Right cardiac atrium (tissue), 5 donors: ENCODE results near the gene PANK1. TPM values are rescaled to one million over a fixed set of nuclear protein-coding genes. Genes with fewer than 3 reads are reported as not detected.

ENCODE experiments used
- ATAC-seq, 2 donors: fragments of 200-7000 bp; cut with Tn5 transposase; one replicate each; pipeline versions ENCODE4 v1.8.0 to v1.9.1; 2020; ENCODE audit warnings: moderate library complexity in 2 of 2, mild to moderate bottlenecking in 1 of 2
- DNase-seq, 3 donors: peaks; one replicate each; pipeline ENCODE4 v3.0.0-alpha.2; 2020
- H3K27ac ChIP-seq: one replicate; pipeline ENCODE4 v1.5.1; 2013; ENCODE audit warnings: mild to moderate bottlenecking, low read length, control low read depth, moderate library complexity
- H3K27me3 ChIP-seq: one replicate; pipeline ENCODE4 v1.6.1; 2013; ENCODE audit not compliant: control insufficient read depth, insufficient read depth
- H3K4me1 ChIP-seq: one replicate; pipeline ENCODE4 v1.6.1; 2013; ENCODE audit warnings: low read length; ENCODE audit not compliant: control insufficient read depth, insufficient read depth
- H3K4me3 ChIP-seq: one replicate; pipeline ENCODE4 v1.5.1; 2013; ENCODE audit warnings: low read length, control low read depth
- H3K9me3 ChIP-seq: one replicate; pipeline ENCODE4 v1.6.1; 2013; ENCODE audit warnings: low read length; ENCODE audit not compliant: control insufficient read depth
- WGBS: extraction: QIAGEN DNeasy Blood & Tissue Kit; methylation state at CpG from one replicate; pipeline ENCODE4 v1.1.7; 2013; 5-methylcytosine and 5-hydroxymethylcytosine counted together
- intact Hi-C, 4 donors: fragments of 100-400 bp; cut with DNase I; formaldehyde crosslinking; loops; one replicate each; pipeline versions ENCODE4 v1.11.0 to v1.14.0; 2022 to 2023
- polyA plus RNA-seq: library from polyadenylated mRNA; stranded (reverse); fragments of 200-250 nt; gene quantifications from one replicate; pipeline ENCODE4 v1.2.3, GENCODE V29; 2013
- total RNA-seq, 4 donors: library from RNA; stranded (reverse); fragmentation: NEBNext Ultra II Directional; extraction: Animal tissue kit (Norgen Biotek cat#: 25700); gene quantifications; one replicate each; pipeline ENCODE4 v1.2.1, GENCODE V29; 2021
- donor health status: healthy with polysubstance abuse.
- donor health status: DM: no; HTN: yes; CAD: no.
- donor health status: DM: no; HTN: no; CAD: no.
- donor health status: DM: no; HTN: yes; CAD: no; lungs with severe emphysema.
- donor health status: DM: yes; HTN: yes; CAD: no.

PANK1 gene
- total and polyA plus RNA-seq, 5 donors: 5.0 to 14.0 (median 12.7) TPM

DNA sequence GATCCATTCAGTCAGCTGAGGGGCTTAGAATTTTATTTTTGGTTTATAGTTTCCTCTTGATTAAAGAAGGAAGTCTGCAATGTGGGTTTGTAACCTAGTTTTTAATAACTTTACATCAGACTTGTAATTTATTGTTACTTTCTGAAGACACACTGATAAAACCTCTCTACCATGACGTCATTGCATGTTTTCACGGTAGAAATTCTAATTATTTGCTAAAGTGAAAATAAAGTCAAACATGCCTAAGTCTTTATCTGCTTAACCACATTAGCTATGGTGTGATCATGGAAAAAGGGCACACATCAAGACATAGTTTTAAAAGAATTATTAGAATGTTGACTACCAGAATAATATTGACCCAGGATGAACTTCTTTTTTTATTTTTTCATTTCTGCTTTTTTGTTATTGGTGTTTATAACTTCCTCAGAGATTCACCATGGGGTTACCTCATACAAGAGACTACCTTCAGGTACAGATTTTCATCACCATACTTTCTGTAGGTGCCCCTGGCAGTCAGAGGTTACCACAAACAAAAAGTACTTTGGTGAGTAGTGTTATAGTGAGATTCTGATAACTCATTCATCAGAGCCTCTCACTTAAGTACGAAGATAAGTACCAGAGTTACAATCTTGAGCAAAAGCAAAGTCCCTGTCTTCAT, 7.0 kb upstream of the PANK1 start:
- Histone ChIP-seq H3K4me1 (peaks cover 3% of the 10 kb centered on the region), H3K27me3 (no peaks in the 10 kb centered on the region), H3K27ac (no peak overlapping the region), H3K4me3 (no peak overlapping the region), H3K9me3 (no peaks in the 10 kb centered on the region)
- ATAC-seq: no peak
- DNase-seq: no peak
- intact Hi-C loops: no loop called here
- 61% methylated on average over 3 of the region's 3 CpGs for WGBS

DNA sequence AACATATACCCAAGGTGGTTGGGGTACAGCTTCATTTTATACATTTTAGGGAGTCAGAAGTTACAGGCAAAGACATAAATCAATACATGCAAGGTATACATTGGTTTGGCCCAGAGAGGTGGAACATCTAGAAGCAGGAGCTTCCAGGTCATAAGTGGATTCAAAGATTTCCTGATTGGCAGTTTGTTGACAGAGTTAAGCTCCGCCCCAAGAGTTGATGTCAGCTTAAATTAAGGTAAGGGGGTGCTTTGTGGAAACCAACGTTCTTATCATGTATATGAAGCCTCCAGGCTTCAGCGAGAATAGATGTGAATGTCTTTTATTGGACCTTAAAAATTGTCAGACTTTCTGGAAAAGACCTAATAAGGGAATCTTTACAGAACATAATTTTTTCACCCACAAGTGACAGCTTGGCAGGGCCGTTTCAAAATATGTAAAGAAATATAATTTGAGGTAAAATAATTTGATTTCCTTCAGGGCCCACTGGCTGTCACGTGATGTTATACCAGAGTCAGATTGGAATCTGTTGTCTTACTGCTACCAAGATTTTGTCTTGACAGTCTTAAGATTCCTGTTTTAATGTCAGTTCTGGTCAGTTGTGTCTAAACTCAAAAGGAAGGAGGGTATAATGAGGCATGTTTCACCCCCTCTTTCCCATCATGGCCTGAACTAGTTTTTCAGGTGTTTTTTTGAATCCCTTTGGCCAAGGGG, 6.3 kb upstream of the PANK1 start:
- Histone ChIP-seq H3K9me3 (no peaks in the 10 kb centered on the region), H3K4me1 (peaks cover 3% of the 10 kb centered on the region), H3K4me3 (no peak overlapping the region), H3K27ac (no peak overlapping the region), H3K27me3 (no peaks in the 10 kb centered on the region)
- no peak for DNase-seq
- intact Hi-C loops: no loop called here
- WGBS: 73% methylated on average over 5 of the region's 5 CpGs
- ATAC-seq: no peak

DNA sequence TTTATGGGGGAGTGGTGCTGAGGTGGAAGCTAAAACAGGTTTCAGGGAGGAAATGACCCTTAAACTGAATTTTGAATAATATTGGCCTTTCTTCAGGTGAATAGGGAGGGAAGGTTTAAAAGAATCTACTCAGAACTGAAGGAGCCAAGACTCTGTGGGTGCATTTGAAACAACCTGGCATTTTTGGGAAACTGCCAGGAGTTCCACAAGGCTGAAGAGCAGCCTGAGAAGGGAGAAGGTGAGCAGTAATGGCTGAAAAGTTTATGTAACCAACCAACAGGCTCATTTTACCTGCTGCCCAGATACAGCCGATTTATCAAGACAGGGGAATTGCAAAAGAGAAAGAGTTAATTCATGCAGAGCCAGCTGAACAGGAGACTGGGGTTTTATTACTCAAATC, 4.0 kb upstream of the PANK1 start:
- intact Hi-C loops: no loop called here
- no peak overlapping the region for H3K4me3 ChIP-seq
- peaks cover 3% of the 10 kb centered on the region for H3K4me1 ChIP-seq
- no peak overlapping the region for H3K27ac ChIP-seq
- DNase-seq (no peak), ATAC-seq (no peak)
- H3K9me3 ChIP-seq: no peaks in the 10 kb centered on the region
- H3K27me3 ChIP-seq: no peaks in the 10 kb centered on the region
- WGBS: 92% methylated on average over 1 of the region's 1 CpG

DNA sequence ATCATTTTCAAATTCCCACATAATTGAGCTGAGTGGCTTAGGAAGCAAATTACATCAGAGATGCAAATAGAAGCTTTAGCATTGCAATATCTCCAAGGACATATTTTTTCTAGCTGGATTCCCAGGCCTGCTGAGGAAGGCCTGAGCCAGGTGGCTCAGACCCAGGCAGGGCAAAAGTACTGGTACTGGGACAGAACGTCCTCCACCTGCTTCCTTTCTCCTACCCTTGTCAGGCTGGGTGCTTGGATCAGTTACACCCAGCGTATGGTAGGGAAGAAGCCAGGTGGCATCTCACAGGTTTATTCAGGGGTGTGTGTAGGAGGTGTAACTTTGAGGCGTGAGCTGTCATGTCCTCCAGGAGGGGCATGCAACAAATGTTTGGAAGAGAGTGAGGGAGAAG, 3.0 kb upstream of the PANK1 start:
- no peak for ATAC-seq
- Histone ChIP-seq H3K27ac (no peak overlapping the region), H3K27me3 (no peaks in the 10 kb centered on the region), H3K4me1 (peaks cover 3% of the 10 kb centered on the region), H3K4me3 (no peak overlapping the region), H3K9me3 (no peaks in the 10 kb centered on the region)
- 65% methylated on average over 3 of the region's 3 CpGs for WGBS
- peak in 2 of 3 donors; percentile 47 to 51 for DNase-seq
- intact Hi-C loops: no loop called here

DNA sequence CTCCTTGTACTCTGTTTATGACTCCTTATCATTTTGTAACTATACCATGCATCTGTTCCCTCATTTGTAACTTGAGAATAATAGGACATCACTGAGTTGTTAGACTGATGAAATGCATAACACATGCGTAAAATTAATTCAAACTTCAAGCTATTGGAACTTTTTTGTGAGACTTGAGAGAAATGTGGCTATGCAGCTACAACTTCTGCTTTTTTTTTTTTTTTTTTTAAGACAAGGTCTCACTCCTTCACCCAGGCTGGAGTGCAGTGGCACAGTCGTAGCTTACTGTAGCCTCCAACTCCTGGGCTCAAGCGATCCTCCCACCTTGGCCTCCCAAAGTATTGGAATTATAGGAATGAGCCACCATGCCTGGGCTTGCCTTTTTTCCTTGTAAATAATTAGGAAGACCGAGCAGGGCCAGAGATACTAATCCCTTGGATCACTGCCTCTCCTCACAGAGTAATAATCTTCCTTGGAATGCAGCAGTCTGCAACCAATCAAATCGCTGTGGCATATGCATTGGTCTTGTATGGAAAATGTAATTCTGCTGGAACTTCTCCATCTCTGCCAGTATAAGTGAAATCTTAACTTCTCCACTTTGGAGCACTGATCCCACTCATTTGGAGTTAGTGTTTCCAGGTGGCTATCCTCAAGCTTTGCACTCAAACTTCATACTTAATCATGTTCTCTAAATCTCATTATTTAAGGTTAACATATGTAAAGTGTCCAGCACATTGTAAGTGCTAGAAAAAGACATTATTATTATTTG, 2.0 kb upstream of the PANK1 start:
- Histone ChIP-seq H3K27ac (no peak overlapping the region), H3K27me3 (no peaks in the 10 kb centered on the region), H3K9me3 (no peaks in the 10 kb centered on the region), H3K4me1 (peaks cover 3% of the 10 kb centered on the region), H3K4me3 (no peak overlapping the region)
- 85% methylated on average over 5 of the region's 5 CpGs for WGBS
- no peak for ATAC-seq
- DNase-seq: no peak
- intact Hi-C loops: no loop called here

DNA sequence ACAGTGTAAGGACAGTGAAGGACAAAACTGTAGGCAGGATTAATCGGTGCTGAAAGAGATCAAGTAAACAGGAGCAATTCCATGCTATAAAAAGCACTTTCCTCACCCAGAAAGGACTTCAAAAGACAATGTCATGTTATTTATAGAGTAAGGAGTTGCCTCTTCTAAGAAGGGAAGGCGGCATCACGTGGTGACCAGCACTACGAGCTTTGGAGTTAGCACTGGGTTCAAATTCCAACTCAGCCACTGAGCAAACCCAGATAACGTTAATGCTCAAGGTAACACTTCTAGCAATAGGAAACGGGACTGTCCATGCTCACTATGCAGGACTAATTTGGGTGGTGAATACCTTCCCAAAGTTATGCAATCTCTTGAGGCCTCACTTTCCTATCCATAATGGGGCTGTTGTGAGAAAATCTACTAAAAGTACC, 715 bp upstream of the PANK1 start:
- peaks cover 3% of the 10 kb centered on the region for H3K4me1 ChIP-seq
- peak in 1 of 2 donors; percentile 1 for ATAC-seq
- intact Hi-C loops: no loop called here
- no peak for DNase-seq
- WGBS: 28% methylated on average over 6 of the region's 6 CpGs
- no peaks in the 10 kb centered on the region for H3K27me3 ChIP-seq
- peak overlapping the region; percentile 63 for H3K27ac ChIP-seq
- H3K4me3 ChIP-seq: peak overlapping the region; percentile 75
- no peaks in the 10 kb centered on the region for H3K9me3 ChIP-seq

DNA sequence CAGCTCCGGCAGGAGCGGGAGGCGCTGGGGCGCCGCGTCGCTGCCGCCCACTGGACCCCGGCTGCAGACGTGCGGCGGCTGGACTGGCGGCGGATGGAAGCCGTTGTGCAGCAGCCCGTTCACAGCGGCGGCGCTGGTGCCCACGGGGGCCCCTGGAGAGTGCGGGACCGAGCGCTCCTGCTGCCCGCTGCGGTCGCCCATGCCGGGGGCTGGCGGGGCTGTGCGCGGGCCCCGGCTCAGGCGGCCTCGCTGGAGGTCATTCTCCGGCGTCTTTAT, 413 bp downstream of the PANK1 start:
- no peaks in the 10 kb centered on the region for H3K9me3 ChIP-seq
- peak; percentile 27 to 60 for ATAC-seq
- intact Hi-C loops: no loop called here
- peaks cover 3% of the 10 kb centered on the region for H3K4me1 ChIP-seq
- H3K27ac ChIP-seq: peak overlapping the region; percentile 63
- H3K4me3 ChIP-seq: peak overlapping the region; percentile 75
- DNase-seq: no peak
- no peaks in the 10 kb centered on the region for H3K27me3 ChIP-seq
- 0% methylated on average over 35 of the region's 35 CpGs for WGBS

DNA sequence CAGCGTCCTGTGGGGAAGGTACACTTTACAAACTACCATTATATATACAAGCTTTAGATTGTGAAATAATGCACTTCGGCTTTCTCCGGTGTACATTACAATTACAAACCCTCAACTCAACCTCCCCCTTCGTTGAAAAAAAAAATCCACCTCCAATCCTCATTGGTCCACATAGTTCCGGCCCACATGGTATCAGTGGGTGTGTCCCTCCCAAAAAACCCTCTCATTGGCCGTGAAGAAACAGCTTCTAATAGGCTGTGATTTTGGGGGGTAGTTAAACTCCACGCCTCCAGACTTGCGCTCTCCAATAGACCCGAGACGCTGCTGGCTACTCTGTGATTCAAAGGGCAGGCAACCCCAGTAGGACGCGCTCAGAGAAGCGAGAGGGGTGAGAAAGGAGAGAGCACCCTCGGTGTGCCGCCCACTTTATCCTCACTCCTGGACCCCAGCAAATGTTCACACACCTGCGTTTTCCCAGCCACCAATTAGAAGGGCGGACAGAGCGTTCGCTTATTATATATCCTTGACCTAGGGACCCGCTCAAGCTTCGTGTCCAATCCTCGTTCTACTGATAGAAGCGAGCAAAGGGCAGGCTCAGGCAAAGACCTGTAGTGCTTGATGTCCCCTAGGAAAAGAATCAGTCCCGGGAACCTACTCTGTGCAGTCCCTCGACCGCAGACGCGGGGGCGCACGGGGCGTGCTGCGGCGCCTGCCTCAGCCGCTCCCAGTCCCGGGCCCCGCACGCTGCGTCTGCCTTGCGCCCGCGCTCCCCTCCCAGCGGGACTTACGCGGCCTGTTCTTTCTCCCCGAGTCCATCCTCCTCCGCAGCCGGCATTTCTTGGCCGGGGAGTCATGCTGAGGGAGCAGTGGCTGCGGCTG, 991 bp downstream of the PANK1 start:
- WGBS: under 1% methylated on average over 49 of the region's 49 CpGs
- peaks cover 3% of the 10 kb centered on the region for H3K4me1 ChIP-seq

DNA sequence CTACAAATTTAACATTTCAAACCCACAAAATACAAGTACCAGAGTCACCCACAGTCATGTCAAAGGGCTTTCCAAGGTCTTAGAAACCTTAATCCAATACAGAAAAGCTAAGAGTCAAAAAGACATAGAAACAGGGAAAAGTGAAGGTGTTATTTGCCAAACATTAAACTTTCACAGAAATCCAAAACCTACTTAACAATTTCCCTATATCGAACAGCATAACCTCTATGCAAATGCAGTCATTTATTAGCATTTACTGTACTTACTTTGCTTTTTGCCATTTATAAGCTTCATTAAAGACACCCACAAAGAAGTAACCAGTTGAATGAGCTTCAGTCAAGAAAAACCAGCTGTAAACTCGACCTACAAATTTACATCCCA, 1.6 kb downstream of the PANK1 start:
- DNase-seq (no peak), ATAC-seq (no peak)
- WGBS: 6% methylated on average over 2 of the region's 2 CpGs
- H3K27ac ChIP-seq: no peak overlapping the region
- no peaks in the 10 kb centered on the region for H3K9me3 ChIP-seq
- no peaks in the 10 kb centered on the region for H3K27me3 ChIP-seq
- H3K4me1 ChIP-seq: peaks cover 3% of the 10 kb centered on the region
- intact Hi-C loops: no loop called here
- H3K4me3 ChIP-seq: peak overlapping the region; percentile 75

More for the DNA sequence above, 991 bp downstream of the PANK1 start:
- intact Hi-C loops: no loop called here
- peak; percentile 71 to 87 (median 83) for DNase-seq
- no peaks in the 10 kb centered on the region for H3K9me3 ChIP-seq
- peak; percentile 95 for ATAC-seq
- H3K27me3 ChIP-seq: no peaks in the 10 kb centered on the region
- H3K4me3 ChIP-seq: peak overlapping the region; percentile 75
- peak overlapping the region; percentile 63 for H3K27ac ChIP-seq

DNA sequence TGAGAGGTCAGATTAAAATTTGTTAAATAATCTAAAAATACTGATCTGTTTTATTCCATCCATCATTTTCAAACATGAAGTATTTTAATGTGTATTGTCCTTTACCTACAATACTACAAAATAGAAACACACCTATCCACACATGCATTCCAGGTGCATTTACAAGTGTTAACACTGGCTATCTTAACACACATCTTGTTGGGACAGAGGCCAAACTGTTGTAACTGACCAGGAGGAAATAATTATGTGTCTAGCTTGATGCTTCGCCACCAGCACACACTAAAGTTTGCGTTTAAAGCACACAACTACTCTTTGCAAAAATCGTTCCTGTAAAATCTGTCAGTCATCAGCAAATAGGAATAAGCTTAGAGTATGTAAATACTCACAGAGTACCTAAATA, 2.8 kb downstream of the PANK1 start:
- 69% methylated on average over 3 of the region's 3 CpGs for WGBS
- intact Hi-C loops: no loop called here

More for the DNA sequence above, 2.8 kb downstream of the PANK1 start:
- H3K4me1 ChIP-seq: no peaks in the 10 kb centered on the region
- no peaks in the 10 kb centered on the region for H3K27me3 ChIP-seq
- H3K4me3 ChIP-seq: no peak overlapping the region
- H3K9me3 ChIP-seq: no peaks in the 10 kb centered on the region
- ATAC-seq: no peak
- no peak for DNase-seq
- no peak overlapping the region for H3K27ac ChIP-seq
